ENCODE measurements around the gene SDCCAG8.

DNA sequence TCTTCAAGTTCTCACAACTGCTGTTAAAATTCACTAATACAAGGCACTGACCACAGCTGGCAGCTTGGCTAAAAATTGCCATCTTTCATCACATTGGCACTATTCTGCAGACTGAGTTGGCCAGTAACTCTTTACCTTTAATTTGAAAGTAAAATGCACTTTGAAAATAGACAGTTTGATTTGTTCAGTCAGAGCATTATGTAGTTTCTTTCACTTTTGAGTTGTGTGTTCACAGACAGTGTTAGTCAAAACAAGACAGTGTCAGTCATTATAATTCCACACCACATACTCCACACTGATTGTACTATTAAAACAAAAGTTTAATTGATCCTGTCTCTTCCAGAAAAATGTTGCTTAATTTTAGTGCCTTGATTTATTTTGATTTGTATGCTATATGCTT, 160.7 kb downstream of the SDCCAG8 start:
- no peak for TF ChIP-seq POLR2A (IDR thresholded peaks at IDR 0.05)
- TF ChIP-seq, protein P1, sequence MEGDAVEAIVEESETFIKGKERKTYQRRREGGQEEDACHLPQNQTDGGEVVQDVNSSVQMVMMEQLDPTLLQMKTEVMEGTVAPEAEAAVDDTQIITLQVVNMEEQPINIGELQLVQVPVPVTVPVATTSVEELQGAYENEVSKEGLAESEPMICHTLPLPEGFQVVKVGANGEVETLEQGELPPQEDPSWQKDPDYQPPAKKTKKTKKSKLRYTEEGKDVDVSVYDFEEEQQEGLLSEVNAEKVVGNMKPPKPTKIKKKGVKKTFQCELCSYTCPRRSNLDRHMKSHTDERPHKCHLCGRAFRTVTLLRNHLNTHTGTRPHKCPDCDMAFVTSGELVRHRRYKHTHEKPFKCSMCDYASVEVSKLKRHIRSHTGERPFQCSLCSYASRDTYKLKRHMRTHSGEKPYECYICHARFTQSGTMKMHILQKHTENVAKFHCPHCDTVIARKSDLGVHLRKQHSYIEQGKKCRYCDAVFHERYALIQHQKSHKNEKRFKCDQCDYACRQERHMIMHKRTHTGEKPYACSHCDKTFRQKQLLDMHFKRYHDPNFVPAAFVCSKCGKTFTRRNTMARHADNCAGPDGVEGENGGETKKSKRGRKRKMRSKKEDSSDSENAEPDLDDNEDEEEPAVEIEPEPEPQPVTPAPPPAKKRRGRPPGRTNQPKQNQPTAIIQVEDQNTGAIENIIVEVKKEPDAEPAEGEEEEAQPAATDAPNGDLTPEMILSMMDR (IDR thresholded peaks at IDR 0.05), result no peak

All from body of pancreas (tissue), 4 donors.